Activated CD4-positive, alpha-beta memory T cell treated with anti-CD3 and anti-CD28 coated beads, Interleukin-2, amount 10 ng/mL, durations not matched to agents 7 days and 5 days (primary cell): ENCODE data around the gene ABCD4. TPM values are rescaled to one million over a fixed set of nuclear protein-coding genes. Genes with fewer than 3 reads are reported as not detected.

Experiments
- CTCF ChIA-PET: fragments of 350-600 bp; sonication (Branson Sonifier 250); formaldehyde crosslinking; loops from one replicate; lab custom pipeline; 2021; ENCODE audit warnings: antibody characterized with exemption, inconsistent platforms; lab: Charles Lee
- POLR2A ChIA-PET: fragments of 350-600 bp; sonication (Branson Sonifier 250); formaldehyde crosslinking; loops from one replicate; lab custom pipeline; 2021; ENCODE audit warnings: antibody characterized with exemption; lab: Charles Lee
- DNase-seq: peaks from one replicate; pipeline ENCODE4 v3.0.0-alpha.2; 2020
- H3K27ac Mint-ChIP-seq: one replicate; pipeline ENCODE4 v1.8.0; 2021; ENCODE audit warnings: mild to moderate bottlenecking, mixed read lengths
- H3K27me3 Mint-ChIP-seq: one replicate; pipeline ENCODE4 v1.8.0; 2021; ENCODE audit warnings: mixed read lengths
- H3K36me3 Mint-ChIP-seq: one replicate; pipeline ENCODE4 v1.8.0; 2021; ENCODE audit warnings: low read depth, mixed read lengths
- H3K4me1 Mint-ChIP-seq: one replicate; pipeline ENCODE4 v1.8.0; 2021; ENCODE audit warnings: mixed read lengths
- H3K4me3 Mint-ChIP-seq: one replicate; pipeline ENCODE4 v1.8.0; 2021; ENCODE audit warnings: mild to moderate bottlenecking, mixed read lengths
- H3K9me3 Mint-ChIP-seq: one replicate; pipeline ENCODE4 v1.8.0; 2021; ENCODE audit warnings: mixed read lengths
- total RNA-seq, 2 experiments: library from RNA; stranded (reverse); gene quantifications; one replicate each; pipeline ENCODE4 v1.2.3, GENCODE V29; 2021

Gene ABCD4
- total RNA-seq, 2 experiments from 2014 or later, result 52.7 to 54.4 TPM

GRCh38 chr14:74249433-74250375 is 53.0 kb downstream of the ABCD4 start:
- H3K4me3 Mint-ChIP-seq, result no peak overlapping the region
- H3K9me3 Mint-ChIP-seq, result no peaks in the 10 kb centered on the region
- H3K36me3 Mint-ChIP-seq, result no peaks in the 10 kb centered on the region
- H3K27me3 Mint-ChIP-seq, result peaks cover 47% of the 10 kb centered on the region
- no peak overlapping the region for H3K27ac Mint-ChIP-seq
- peaks cover 7% of the 10 kb centered on the region for H3K4me1 Mint-ChIP-seq
- ChIA-PET POLR2A (no interaction called here), CTCF (interaction anchor here (1.3 to 1.6 kb wide), 2 partner anchors 11 to 137 kb away, joined by 5 read pairs; partner anchors contain the start of gene VSX2)
- DNase-seq, result no peak

GRCh38 chr14:74248017-74248416 is 54.7 kb downstream of the ABCD4 start:
- H3K27ac Mint-ChIP-seq, result no peak overlapping the region
- no peaks in the 10 kb centered on the region for H3K36me3 Mint-ChIP-seq
- CTCF ChIA-PET, result interaction anchor here (0.7 kb wide), 1 partner anchor 19 kb away, joined by 3 read pairs; no protein-coding TSS in a partner anchor
- peaks cover 59% of the 10 kb centered on the region for H3K27me3 Mint-ChIP-seq
- H3K4me3 Mint-ChIP-seq, result no peak overlapping the region
- peaks cover 7% of the 10 kb centered on the region for H3K4me1 Mint-ChIP-seq
- POLR2A ChIA-PET, result no interaction called here
- no peak for DNase-seq
- H3K9me3 Mint-ChIP-seq, result no peaks in the 10 kb centered on the region

GRCh38 chr14:74246542-74246941 is 56.2 kb downstream of the ABCD4 start:
- Mint-ChIP-seq H3K27me3 (peaks cover 69% of the 10 kb centered on the region), H3K9me3 (no peaks in the 10 kb centered on the region), H3K36me3 (no peaks in the 10 kb centered on the region), H3K4me1 (peaks cover 12% of the 10 kb centered on the region), H3K4me3 (no peak overlapping the region), H3K27ac (no peak overlapping the region)
- CTCF ChIA-PET, result interaction anchor here (0.5 to 1.7 kb wide), 3 partner anchors 10 to 143 kb away, joined by 3 to 4 read pairs (median 3); no protein-coding TSS in a partner anchor
- POLR2A ChIA-PET, result no interaction called here
- no peak for DNase-seq

GRCh38 chr14:74245292-74245691 is 57.4 kb downstream of the ABCD4 start:
- H3K27ac Mint-ChIP-seq, result no peak overlapping the region
- no peaks in the 10 kb centered on the region for H3K36me3 Mint-ChIP-seq
- H3K9me3 Mint-ChIP-seq, result no peaks in the 10 kb centered on the region
- H3K4me3 Mint-ChIP-seq, result no peak overlapping the region
- H3K4me1 Mint-ChIP-seq, result peaks cover 12% of the 10 kb centered on the region
- peaks cover 77% of the 10 kb centered on the region for H3K27me3 Mint-ChIP-seq
- no peak for DNase-seq
- ChIA-PET CTCF (interaction anchor here (1.2 kb wide), 1 partner anchor 8 kb away, joined by 5 read pairs; no protein-coding TSS in a partner anchor), POLR2A (no interaction called here)

DNA sequence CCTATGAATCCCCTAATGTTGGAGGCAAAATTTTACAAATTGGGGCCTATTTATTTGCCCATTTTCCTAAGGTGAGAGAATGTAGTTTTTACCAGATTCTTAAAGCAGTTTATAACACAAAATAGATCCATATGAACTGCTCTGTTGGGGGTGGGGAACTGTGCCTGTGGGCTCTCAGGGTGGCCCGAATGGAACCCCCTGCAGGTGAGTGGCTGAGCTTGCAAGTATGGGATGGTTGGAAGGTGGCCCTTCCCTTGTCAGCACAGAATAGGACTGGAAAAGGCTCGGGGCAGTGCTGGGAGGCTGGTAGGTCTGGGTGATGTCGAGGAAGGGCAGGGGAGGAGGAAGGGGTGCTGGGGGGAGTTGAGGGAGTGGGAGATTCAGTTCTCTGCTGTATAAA is 58.6 kb downstream of the ABCD4 start:
- DNase-seq, result no peak
- Mint-ChIP-seq H3K36me3 (no peaks in the 10 kb centered on the region), H3K27me3 (peaks cover 80% of the 10 kb centered on the region), H3K27ac (no peak overlapping the region), H3K9me3 (no peaks in the 10 kb centered on the region), H3K4me3 (no peak overlapping the region), H3K4me1 (peaks cover 13% of the 10 kb centered on the region)
- ChIA-PET CTCF (interaction anchor here (0.7 kb wide), 1 partner anchor 122 kb away, joined by 3 read pairs; no protein-coding TSS in a partner anchor), POLR2A (no interaction called here)

- no peak for DNase-seq
- H3K36me3 Mint-ChIP-seq, result no peaks in the 10 kb centered on the region
- H3K4me1 Mint-ChIP-seq, result peaks cover 17% of the 10 kb centered on the region
- peaks cover 86% of the 10 kb centered on the region for H3K27me3 Mint-ChIP-seq
- H3K9me3 Mint-ChIP-seq, result no peaks in the 10 kb centered on the region
- ChIA-PET CTCF (no interaction called here), POLR2A (no interaction called here)
- H3K4me3 Mint-ChIP-seq, result no peak overlapping the region
- H3K27ac Mint-ChIP-seq, result no peak overlapping the region
These were observed 59.7 kb downstream of the ABCD4 start for GRCh38 chr14:74243051-74243450.

- Mint-ChIP-seq H3K27me3 (peaks cover 89% of the 10 kb centered on the region), H3K4me1 (peaks cover 17% of the 10 kb centered on the region), H3K36me3 (no peaks in the 10 kb centered on the region), H3K4me3 (no peak overlapping the region), H3K27ac (no peak overlapping the region), H3K9me3 (no peaks in the 10 kb centered on the region)
- DNase-seq, result no peak
- POLR2A ChIA-PET, result no interaction called here
- CTCF ChIA-PET, result no interaction called here
These were observed 60.0 kb downstream of the ABCD4 start for GRCh38 chr14:74242780-74243042.

GRCh38 chr14:74242021-74242779 is 60.5 kb downstream of the ABCD4 start:
- no peak for DNase-seq
- CTCF ChIA-PET, result interaction anchor here (0.7 kb wide), 1 partner anchor 371 kb away, joined by 3 read pairs; no protein-coding TSS in a partner anchor
- no peaks in the 10 kb centered on the region for H3K36me3 Mint-ChIP-seq
- POLR2A ChIA-PET, result no interaction called here
- H3K27me3 Mint-ChIP-seq, result peaks cover 91% of the 10 kb centered on the region
- H3K4me3 Mint-ChIP-seq, result no peak overlapping the region
- H3K27ac Mint-ChIP-seq, result no peak overlapping the region
- no peaks in the 10 kb centered on the region for H3K9me3 Mint-ChIP-seq
- H3K4me1 Mint-ChIP-seq, result peaks cover 17% of the 10 kb centered on the region

DNA sequence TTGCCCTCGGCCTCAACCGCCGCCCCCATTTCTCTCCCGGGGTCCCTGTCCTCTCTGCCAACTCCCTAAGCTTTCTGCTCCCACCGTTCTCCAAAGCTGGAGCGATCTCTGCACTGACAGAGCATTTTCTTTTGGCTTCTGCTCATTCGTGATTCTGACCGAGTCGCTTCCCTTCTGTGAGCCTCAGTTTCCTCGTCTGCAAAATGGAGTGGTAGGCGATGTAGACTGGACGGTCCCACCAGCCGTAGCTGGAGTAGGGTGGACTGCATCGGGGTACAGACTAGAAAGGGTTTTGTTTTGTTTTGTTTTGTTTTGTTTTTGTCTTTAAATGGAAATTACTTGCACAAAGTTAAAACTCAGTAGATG is 61.1 kb downstream of the ABCD4 start:
- peaks cover 87% of the 10 kb centered on the region for H3K27me3 Mint-ChIP-seq
- H3K27ac Mint-ChIP-seq, result no peak overlapping the region
- ChIA-PET CTCF (no interaction called here), POLR2A (no interaction called here)
- H3K9me3 Mint-ChIP-seq, result no peaks in the 10 kb centered on the region
- H3K4me3 Mint-ChIP-seq, result peak overlapping the region; percentile 27
- peaks cover 17% of the 10 kb centered on the region for H3K4me1 Mint-ChIP-seq
- no peaks in the 10 kb centered on the region for H3K36me3 Mint-ChIP-seq
- no peak for DNase-seq

GRCh38 chr14:74240794-74241651 is 61.7 kb downstream of the ABCD4 start:
- H3K27me3 Mint-ChIP-seq, result peaks cover 84% of the 10 kb centered on the region
- POLR2A ChIA-PET, result interaction anchor here (1.2 kb wide), 1 partner anchor 10 kb away, joined by 3 read pairs; no protein-coding TSS in a partner anchor
- no peaks in the 10 kb centered on the region for H3K9me3 Mint-ChIP-seq
- no peaks in the 10 kb centered on the region for H3K36me3 Mint-ChIP-seq
- H3K27ac Mint-ChIP-seq, result no peak overlapping the region
- no peak for DNase-seq
- peaks cover 17% of the 10 kb centered on the region for H3K4me1 Mint-ChIP-seq
- CTCF ChIA-PET, result no interaction called here
- peak overlapping the region; percentile 27 for H3K4me3 Mint-ChIP-seq

DNA sequence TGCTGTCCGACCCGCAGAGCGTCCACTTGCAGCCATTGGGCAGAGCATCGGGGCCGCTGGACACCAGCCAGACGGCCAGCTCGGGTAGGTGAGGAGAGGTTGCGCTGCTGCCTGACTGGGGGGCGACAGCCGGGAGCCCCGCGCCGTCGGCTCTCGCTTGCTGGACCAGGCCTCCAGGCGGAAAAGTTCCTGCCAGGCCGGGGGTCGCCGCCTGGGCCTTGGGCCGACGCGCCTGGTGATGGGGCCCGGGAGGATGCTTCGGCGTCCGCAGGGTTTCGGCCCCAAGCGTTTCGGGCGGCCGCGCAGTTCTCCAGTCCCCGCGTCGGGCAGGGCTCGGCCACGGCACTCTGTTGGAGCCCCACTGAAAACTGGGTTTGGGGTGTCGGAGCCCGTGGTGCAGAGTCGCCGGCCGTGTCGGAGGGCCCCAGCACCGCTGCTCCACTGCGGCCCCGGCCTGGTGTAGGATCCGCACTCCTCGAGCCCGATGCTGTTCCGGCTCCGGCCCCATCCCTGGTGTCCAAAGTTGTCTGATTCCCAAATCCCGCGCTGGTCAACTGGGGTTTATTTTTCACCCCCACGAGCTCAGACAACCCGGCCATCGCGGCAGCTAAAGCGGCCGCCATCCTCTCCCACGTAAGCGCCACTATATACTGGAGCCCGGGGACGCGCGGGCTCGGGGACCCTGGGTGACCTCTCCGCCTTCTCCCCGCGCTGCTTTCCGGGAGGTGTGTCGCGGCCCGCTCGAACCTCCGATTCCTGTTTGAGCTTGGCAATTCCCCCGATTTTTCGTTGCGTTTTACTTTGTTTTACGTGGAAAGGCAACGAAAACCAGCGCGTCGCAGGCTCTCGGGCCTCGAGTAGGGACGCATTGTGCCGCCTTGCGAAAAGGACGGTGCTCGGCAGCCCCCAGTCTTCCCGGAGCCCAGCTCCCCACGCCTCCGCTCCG is 62.6 kb downstream of the ABCD4 start:
- POLR2A ChIA-PET, result interaction anchor here (1.2 kb wide), 1 partner anchor 9 kb away, joined by 3 read pairs; no protein-coding TSS in a partner anchor

More for the DNA sequence above, 62.6 kb downstream of the ABCD4 start:
- Mint-ChIP-seq H3K27ac (no peak overlapping the region), H3K9me3 (no peaks in the 10 kb centered on the region), H3K27me3 (peaks cover 80% of the 10 kb centered on the region), H3K4me3 (no peak overlapping the region), H3K4me1 (peaks cover 17% of the 10 kb centered on the region), H3K36me3 (no peaks in the 10 kb centered on the region)
- DNase-seq, result no peak
- CTCF ChIA-PET, result no interaction called here
